CD4-positive, alpha-beta T cell treated with Interleukin-1 beta for 1 hour (primary cell): ENCODE measurements around the gene RDM1.
"Not testable (repeated sequence)": the region's sequence is repeated elsewhere in the genome, so short reads cannot be mapped to it uniquely, and the experiment has no call there.

Experiments
- DNase-seq, 2 donors: peaks; one replicate each; pipeline ENCODE4 v3.0.0-alpha.2; 2020 to 2022

The RDM1 gene

GRCh38 chr17:35897772-35898171, 32.8 kb downstream of the RDM1 start:
- not testable (repeated sequence) for DNase-seq

GRCh38 chr17:35895636-35896587, 34.7 kb downstream of the RDM1 start:
- DNase-seq, result peak; percentile 50 to 56

GRCh38 chr17:35894206-35894605, 36.4 kb downstream of the RDM1 start:
- no peak for DNase-seq

DNA sequence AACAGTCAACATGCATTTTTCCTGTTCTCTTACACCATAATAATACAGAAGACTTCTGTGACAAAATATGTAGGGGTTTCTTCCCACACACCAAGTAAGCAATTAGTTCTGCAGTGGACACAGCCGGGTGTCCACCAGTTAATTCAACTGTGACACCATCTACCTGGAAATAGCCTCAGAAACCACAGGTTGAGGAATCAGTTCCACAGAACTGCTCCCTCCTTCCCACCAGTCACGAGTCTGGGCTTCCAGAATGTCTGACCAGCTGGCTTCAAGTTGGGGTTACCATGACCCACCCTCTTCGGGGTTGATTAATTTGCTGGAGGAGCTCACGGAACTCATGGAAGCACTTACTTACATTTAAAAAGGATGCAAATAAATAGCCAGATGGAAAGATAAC, 36.8 kb downstream of the RDM1 start:
- no peak for DNase-seq

DNA sequence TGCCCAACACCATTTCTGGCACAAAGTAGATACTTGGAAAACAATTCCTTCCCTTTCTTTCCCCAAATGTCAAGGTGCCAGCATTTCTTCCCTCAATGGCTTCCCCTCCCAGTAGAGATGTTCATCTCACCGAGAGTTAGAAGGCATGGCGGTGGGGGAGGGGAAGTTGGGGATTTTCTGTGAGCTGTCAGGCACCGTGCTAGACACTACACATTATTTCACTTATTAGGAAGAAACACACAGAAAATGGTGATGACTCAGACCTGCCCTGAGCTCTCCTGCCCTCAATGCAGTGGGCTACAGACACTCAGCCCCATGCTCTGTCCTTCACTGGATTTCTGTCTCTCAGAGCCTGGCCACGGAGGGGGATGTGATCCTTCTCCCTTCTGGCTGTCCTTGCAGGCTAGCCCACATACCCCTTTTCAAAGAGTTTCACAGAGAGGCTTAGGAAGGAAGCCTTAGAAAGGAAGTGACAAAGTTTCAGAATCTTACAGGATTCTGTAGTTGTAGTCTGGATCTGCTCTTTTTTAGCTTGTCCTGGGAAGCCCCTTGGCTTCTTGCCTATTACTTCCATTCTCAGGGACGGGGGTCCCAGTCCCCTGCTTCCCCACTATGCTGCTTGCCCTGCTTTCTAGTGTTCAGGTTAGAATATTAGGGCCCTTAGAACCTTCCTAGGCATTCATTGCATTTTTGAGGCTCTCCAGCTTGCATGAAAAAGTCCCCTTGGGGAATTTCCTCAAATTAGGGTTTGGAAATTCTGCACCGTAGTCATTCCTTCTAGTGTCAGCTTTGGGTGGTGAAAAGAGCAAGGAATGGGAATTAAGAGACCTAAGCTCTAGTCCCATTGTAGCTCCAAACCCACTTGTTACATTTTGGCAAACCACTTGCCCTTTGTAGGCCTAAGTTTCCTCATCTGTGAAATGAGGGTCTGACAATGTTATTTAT, 38.2 kb downstream of the RDM1 start:
- DNase-seq, result peak; percentile 37 to 48

- no peak for DNase-seq
Measured at GRCh38 chr17:35891269-35891668, 39.3 kb downstream of the RDM1 start.

GRCh38 chr17:35890774-35891155, 39.8 kb downstream of the RDM1 start:
- DNase-seq, result peak; percentile 67 to 75

- DNase-seq, result no peak
Measured at GRCh38 chr17:35889818-35890773, 40.5 kb downstream of the RDM1 start.

GRCh38 chr17:35889241-35889640, 41.3 kb downstream of the RDM1 start:
- peak in 1 of 2 donors; percentile 50 for DNase-seq

DNA sequence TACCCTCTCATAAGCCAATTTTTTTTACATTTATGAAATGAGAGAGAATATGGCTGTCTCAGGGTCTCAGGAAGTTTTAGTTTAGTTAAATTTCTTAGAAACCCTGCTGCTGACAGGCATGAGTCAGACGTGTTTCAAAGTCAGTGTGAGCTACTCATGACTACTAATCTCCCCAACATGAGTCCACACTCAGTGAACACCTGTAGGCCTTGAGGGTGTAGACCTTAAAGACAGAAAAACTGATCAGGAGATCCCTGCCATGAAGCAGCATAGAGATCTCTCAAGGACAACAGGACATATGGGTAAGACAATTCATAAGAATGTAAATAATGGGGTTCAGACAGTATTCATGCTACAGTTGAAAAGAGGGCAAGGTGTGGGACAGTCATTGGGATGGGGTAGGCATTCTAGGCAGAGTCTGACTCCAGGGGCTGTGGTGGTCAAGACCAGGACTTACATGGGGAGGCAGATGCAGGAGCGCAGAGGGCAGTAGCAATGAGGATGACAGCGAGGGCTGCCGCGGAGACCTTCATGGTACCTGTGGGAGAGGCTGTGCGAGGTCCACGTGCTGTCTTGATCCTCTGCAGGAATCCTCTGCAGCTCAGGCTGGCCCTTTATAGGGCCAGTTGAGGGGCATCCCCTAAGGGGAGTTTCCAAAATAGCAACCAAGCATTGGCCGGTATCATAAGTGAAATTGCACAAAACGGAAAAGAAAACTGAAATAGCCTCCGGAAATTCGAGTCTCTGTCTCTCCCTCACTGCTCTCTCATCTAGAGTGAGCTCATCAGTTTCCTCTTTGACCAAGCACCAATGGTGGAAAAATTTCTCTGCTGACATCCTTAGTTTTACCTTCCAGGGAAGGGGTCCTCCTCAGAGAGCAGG, 50.6 kb downstream of the RDM1 start, which contains the start of gene CCL5:
Gene CCL5, minus strand, starts transcription at position 588 of the 882 bp plus-strand sequence.
- DNase-seq, result peak; percentile 84 to 85

GRCh38 chr17:35878361-35878760, 52.2 kb downstream of the RDM1 start:
- DNase-seq, result no peak

- no peak for DNase-seq
Measured at GRCh38 chr17:35877345-35878029, 53.1 kb downstream of the RDM1 start.

GRCh38 chr17:35876534-35876933, 54.0 kb downstream of the RDM1 start:
- no peak for DNase-seq

- no peak for DNase-seq
Measured at GRCh38 chr17:35875800-35876139, 54.8 kb downstream of the RDM1 start.

GRCh38 chr17:35875072-35875799, 55.3 kb downstream of the RDM1 start:
- DNase-seq, result peak in 1 of 2 donors; percentile 7

DNA sequence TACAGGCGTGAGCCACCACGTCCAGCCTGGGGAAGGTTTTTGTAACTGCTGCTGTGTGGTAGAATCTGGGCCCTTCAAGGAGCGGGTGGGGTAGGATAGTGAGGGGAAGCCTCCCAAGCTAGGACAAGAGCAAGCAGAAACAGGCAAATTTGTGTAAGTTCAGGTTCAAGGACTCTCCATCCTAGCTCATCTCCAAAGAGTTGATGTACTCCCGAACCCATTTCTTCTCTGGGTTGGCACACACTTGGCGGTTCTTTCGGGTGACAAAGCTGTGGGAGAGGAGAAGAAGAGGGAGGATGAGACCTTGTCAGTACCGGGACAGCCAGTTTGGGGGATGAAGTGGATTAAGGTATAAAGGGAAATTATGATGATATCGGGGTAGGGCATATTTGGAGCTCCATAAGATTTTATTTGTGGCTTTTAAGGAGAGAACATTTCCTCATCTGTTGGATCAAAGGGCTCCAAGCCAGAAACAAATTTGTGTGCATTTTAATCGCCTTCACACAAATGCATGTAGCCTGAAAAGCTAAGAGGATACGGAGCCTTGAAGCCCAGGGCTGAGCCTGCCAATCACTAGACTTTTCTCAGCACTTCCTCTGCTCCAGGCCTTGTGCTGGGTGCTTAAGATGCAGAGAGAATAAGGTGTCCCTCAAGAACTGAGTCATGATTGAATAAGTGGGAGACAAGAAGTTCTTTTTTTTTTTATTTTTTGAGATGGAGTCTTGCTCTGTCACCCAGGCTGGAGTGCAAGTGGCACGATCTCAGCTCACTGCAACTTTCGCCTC, 58.2 kb downstream of the RDM1 start:
- no peak for DNase-seq

DNA sequence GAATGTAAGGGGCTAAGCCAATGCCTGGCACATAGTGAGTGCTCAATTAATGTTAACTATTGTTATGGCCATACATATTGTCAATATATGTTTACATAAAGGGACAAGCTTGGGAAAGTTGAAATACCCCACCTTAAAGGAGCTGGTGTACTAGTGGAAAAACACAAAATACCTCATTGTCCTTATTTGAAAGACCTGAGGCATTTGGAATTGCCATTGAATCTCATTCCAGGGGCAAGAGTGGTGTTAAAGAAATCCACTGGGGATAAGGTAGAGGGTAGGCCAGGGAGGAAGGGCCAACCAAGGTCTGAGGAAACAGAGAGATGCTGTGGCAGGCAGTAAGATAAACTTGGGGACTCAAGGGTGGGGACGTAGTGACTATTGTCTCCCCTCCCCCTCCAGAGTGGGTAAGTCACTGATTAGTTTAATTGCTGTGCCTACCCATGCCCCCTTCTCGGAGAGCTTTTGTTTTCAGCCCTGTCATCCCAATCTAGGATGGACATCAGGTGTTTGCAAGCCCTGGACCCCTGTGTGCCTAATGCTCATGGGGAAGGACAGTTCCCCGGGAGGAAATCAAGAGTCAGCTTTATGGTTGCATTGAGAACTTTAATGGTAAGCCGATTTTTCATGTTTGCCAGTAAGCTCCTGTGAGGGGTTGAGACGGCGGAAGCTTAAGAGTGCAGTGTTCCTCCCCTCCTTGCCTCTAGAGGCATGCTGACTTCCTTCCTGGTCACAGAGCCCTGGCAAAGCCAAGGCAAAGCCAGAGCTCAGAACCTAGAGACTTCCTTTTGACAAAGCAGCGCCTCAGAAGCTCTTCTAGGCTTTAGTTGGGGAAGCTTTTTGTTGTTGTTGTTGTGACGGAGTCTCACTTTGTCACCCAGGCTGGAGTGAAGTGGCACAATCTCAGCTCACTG, 59.4 kb downstream of the RDM1 start:
- DNase-seq, result peak in 1 of 2 donors; percentile 37

GRCh38 chr17:35868737-35869136, 61.8 kb downstream of the RDM1 start, which contains the start of gene HEATR9:
HEATR9 (minus strand) TSS chr17:35868891; CDS start chr17:35868742, 149 bp downstream.
- DNase-seq, result no peak
